Activated CD4-positive, alpha-beta T cell treated with anti-CD3 and anti-CD28 coated beads, Interleukin-2, amount 10 ng/mL, durations not matched to agents 7 days and 5 days (primary cell): ENCODE results near the gene PDGFD. TPM values are rescaled to one million over a fixed set of nuclear protein-coding genes. Genes with fewer than 3 reads are reported as not detected.

Experiments
- CTCF ChIA-PET: fragments of 350-600 bp; sonication (Branson Sonifier 250); formaldehyde crosslinking; loops from one replicate; lab custom pipeline; 2021; ENCODE audit warnings: antibody characterized with exemption; lab: Charles Lee
- POLR2A ChIA-PET: fragments of 350-600 bp; sonication (Branson Sonifier 250); formaldehyde crosslinking; loops from one replicate; lab custom pipeline; 2021; ENCODE audit warnings: antibody characterized with exemption; lab: Charles Lee
- DNase-seq: peaks from one replicate; pipeline ENCODE4 v3.0.0-alpha.2; 2020
- H3K27ac Mint-ChIP-seq: one replicate; pipeline ENCODE4 v1.8.0; 2021; ENCODE audit warnings: mild to moderate bottlenecking, moderate library complexity, mixed read lengths
- H3K27me3 Mint-ChIP-seq: one replicate; pipeline ENCODE4 v1.8.0; 2021; ENCODE audit warnings: mixed read lengths
- H3K36me3 Mint-ChIP-seq: one replicate; pipeline ENCODE4 v1.8.0; 2021; ENCODE audit warnings: low read depth, mixed read lengths
- H3K4me1 Mint-ChIP-seq: one replicate; pipeline ENCODE4 v1.8.0; 2021; ENCODE audit warnings: mixed read lengths
- H3K4me3 Mint-ChIP-seq: one replicate; pipeline ENCODE4 v1.8.0; 2021; ENCODE audit warnings: mild to moderate bottlenecking, moderate library complexity, mixed read lengths
- H3K9me3 Mint-ChIP-seq: one replicate; pipeline ENCODE4 v1.8.0; 2021; ENCODE audit warnings: mixed read lengths
- total RNA-seq, 2 experiments: library from RNA; stranded (reverse); gene quantifications; one replicate each; pipeline ENCODE4 v1.2.3, GENCODE V29; 2021

PDGFD gene
- total RNA-seq, 2 experiments from 2014 or later, result not detected

- H3K4me3 Mint-ChIP-seq, result no peak overlapping the region
- H3K4me1 Mint-ChIP-seq, result no peaks in the 10 kb centered on the region
- H3K36me3 Mint-ChIP-seq, result no peaks in the 10 kb centered on the region
- ChIA-PET CTCF (no interaction called here), POLR2A (no interaction called here)
- H3K27me3 Mint-ChIP-seq, result no peaks in the 10 kb centered on the region
- H3K27ac Mint-ChIP-seq, result no peak overlapping the region
- DNase-seq, result no peak
- no peaks in the 10 kb centered on the region for H3K9me3 Mint-ChIP-seq
Measured at GRCh38 chr11:103961010-103961409, 202.9 kb downstream of the PDGFD start.

- POLR2A ChIA-PET, result no interaction called here
- H3K9me3 Mint-ChIP-seq, result no peaks in the 10 kb centered on the region
- no peaks in the 10 kb centered on the region for H3K4me1 Mint-ChIP-seq
- H3K27ac Mint-ChIP-seq, result no peak overlapping the region
- H3K36me3 Mint-ChIP-seq, result no peaks in the 10 kb centered on the region
- CTCF ChIA-PET, result interaction anchor here (0.7 kb wide), 1 partner anchor 32 kb away, joined by 4 read pairs; no protein-coding TSS in a partner anchor
- H3K4me3 Mint-ChIP-seq, result no peak overlapping the region
- no peaks in the 10 kb centered on the region for H3K27me3 Mint-ChIP-seq
- DNase-seq, result no peak
Measured at GRCh38 chr11:103960108-103960507, 203.8 kb downstream of the PDGFD start.

DNA sequence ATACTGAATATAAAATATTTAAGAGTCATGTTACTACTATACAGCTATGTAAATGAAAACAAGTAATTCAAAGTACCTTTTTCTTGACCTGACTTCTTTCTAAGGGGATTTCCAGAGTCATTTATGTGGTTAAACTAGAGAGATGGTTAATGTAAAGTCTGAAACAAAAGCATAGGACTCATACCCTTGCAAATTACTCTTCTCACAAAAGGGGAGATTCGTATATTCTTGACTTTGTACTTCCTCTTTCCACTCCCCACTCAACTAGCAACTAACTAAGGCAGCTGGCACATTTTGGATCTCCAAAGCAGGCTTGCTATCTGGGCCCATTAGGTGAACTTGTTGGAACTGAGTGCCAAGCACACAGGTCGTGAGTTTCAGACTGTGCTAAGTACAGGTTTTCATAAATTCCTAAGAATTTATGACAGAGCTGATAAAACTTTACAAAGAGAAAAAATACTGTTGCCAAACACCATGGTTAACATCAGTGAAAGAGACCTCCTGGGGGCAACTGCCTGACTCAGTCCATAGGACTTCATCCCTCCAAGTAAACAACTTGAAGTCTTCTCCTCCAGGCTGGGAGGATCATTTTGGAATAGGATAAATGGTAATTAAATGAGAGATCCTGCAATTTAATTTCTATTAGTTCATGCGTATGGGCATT lies 204.5 kb downstream of the PDGFD start:
- no peak overlapping the region for H3K4me3 Mint-ChIP-seq
- DNase-seq, result no peak
- H3K27ac Mint-ChIP-seq, result no peak overlapping the region
- H3K36me3 Mint-ChIP-seq, result no peaks in the 10 kb centered on the region
- POLR2A ChIA-PET, result no interaction called here
- H3K27me3 Mint-ChIP-seq, result no peaks in the 10 kb centered on the region
- no peaks in the 10 kb centered on the region for H3K9me3 Mint-ChIP-seq
- H3K4me1 Mint-ChIP-seq, result no peaks in the 10 kb centered on the region
- CTCF ChIA-PET, result no interaction called here

GRCh38 chr11:103958475-103959215 lies 205.3 kb downstream of the PDGFD start:
- POLR2A ChIA-PET, result no interaction called here
- Mint-ChIP-seq H3K27ac (no peak overlapping the region), H3K27me3 (no peaks in the 10 kb centered on the region), H3K36me3 (no peaks in the 10 kb centered on the region), H3K4me3 (no peak overlapping the region), H3K9me3 (no peaks in the 10 kb centered on the region), H3K4me1 (no peaks in the 10 kb centered on the region)
- no peak for DNase-seq
- CTCF ChIA-PET, result no interaction called here

DNA sequence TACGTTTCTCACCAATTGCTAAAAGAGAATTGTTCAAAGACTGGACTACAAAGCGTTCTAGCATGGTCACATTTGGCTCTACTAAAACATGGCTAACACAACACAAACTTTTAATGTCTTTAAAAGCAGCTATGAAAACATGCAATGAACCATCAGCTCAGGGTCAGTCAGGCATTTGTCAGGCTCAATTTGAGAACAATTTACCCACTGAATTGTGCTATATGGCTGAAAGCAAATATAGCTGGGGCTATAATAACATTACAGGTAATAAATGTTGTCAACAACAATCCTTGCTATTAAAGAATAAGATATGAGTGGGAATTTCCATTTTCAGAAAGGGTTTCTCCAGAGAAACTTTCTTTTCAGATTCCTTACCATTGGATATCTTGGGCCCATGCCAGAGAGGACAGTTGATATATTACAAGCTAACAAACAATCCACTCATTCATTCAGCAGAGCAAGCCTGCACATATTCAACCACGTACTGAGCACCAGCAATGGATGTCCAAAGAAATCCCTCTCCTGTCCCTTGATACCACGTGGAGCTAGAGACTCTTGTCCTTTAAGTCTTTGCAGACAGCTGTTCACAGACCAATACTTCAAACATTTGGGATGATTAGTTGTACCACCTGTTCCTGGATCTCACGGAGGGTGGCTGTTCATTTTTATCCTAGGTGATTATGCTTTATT lies 210.0 kb downstream of the PDGFD start:
- no peaks in the 10 kb centered on the region for H3K36me3 Mint-ChIP-seq
- no peak overlapping the region for H3K27ac Mint-ChIP-seq
- H3K27me3 Mint-ChIP-seq, result no peaks in the 10 kb centered on the region
- DNase-seq, result no peak
- ChIA-PET CTCF (no interaction called here), POLR2A (no interaction called here)
- no peak overlapping the region for H3K4me3 Mint-ChIP-seq
- H3K4me1 Mint-ChIP-seq, result no peaks in the 10 kb centered on the region
- no peaks in the 10 kb centered on the region for H3K9me3 Mint-ChIP-seq

GRCh38 chr11:103949781-103950180 lies 214.2 kb downstream of the PDGFD start:
- ChIA-PET POLR2A (no interaction called here), CTCF (no interaction called here)
- Mint-ChIP-seq H3K9me3 (no peaks in the 10 kb centered on the region), H3K27me3 (no peaks in the 10 kb centered on the region), H3K4me3 (no peak overlapping the region), H3K36me3 (no peaks in the 10 kb centered on the region), H3K4me1 (no peaks in the 10 kb centered on the region), H3K27ac (no peak overlapping the region)
- DNase-seq, result no peak

DNA sequence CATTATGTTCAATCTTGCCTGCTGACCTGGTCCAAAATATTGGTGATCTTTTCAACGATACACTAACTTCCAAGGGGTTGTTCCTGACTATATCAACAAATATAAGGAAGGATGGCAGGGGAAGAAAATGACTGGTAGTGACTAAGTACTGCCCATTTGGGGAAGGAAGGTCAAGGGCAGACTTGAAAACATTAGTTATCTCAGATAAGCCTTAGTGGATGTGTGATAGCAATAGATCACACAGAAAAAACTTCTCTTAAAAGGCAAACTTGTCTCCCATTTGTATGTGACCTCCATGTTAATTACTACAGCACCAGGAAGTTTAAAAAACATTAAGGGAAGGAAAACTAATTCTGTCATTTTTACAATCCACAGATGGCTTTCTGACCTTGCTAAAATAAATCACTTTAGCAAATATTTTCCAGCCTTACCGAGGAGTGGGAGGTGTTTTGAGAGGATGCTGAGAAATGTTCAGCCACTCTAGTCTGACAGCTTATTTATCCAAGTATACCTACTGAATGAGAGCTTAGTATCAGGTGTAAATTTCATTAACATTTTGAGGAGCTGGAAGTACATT lies 215.7 kb downstream of the PDGFD start:
- DNase-seq, result no peak
- no peaks in the 10 kb centered on the region for H3K4me1 Mint-ChIP-seq
- H3K27me3 Mint-ChIP-seq, result no peaks in the 10 kb centered on the region
- no peaks in the 10 kb centered on the region for H3K36me3 Mint-ChIP-seq
- H3K9me3 Mint-ChIP-seq, result no peaks in the 10 kb centered on the region
- POLR2A ChIA-PET, result no interaction called here
- no peak overlapping the region for H3K4me3 Mint-ChIP-seq
- CTCF ChIA-PET, result no interaction called here
- H3K27ac Mint-ChIP-seq, result no peak overlapping the region

- H3K36me3 Mint-ChIP-seq, result no peaks in the 10 kb centered on the region
- H3K27me3 Mint-ChIP-seq, result no peaks in the 10 kb centered on the region
- H3K9me3 Mint-ChIP-seq, result no peaks in the 10 kb centered on the region
- POLR2A ChIA-PET, result no interaction called here
- CTCF ChIA-PET, result no interaction called here
- no peaks in the 10 kb centered on the region for H3K4me1 Mint-ChIP-seq
- no peak overlapping the region for H3K4me3 Mint-ChIP-seq
- no peak for DNase-seq
- no peak overlapping the region for H3K27ac Mint-ChIP-seq
Measured at GRCh38 chr11:103947546-103947919, 216.4 kb downstream of the PDGFD start.

DNA sequence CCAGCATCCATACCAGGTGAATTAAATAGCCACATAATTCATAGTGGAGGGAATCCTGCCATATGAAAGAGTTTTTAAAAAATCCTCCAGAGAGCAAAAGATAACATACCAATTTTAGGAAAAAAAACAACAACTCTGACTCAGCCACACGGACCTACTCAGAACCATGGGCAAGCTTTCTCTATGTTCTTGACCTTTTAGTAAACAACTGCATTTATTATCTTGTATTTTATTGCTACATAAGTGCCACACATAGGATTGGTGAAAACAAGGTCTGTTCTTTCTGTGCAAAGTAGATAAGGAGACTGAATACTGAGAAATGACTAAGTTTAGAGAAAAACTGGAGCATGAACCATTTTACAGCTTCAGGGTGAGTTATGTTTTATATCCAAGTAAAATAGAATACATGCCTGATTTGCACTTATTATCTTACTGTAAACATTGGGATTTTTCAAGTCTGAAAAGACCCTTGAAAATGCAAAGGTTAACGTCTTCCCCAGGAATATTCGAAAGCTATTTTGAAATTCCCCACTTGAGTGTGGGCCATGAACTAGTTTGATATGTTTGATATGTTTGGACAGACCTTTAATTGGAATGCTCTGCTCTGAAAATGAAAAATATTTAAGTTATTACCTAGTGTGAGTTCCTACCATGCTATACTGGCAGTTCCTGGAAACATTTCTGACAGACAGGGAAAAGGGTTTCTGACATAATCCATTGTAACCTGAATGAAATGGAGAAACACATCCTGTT lies 217.0 kb downstream of the PDGFD start:
- Mint-ChIP-seq H3K27me3 (no peaks in the 10 kb centered on the region), H3K4me1 (no peaks in the 10 kb centered on the region), H3K36me3 (no peaks in the 10 kb centered on the region), H3K9me3 (no peaks in the 10 kb centered on the region), H3K4me3 (no peak overlapping the region), H3K27ac (no peak overlapping the region)
- CTCF ChIA-PET, result no interaction called here
- no peak for DNase-seq
- POLR2A ChIA-PET, result no interaction called here

GRCh38 chr11:103944251-103944940 lies 219.6 kb downstream of the PDGFD start:
- H3K4me3 Mint-ChIP-seq, result no peak overlapping the region
- H3K4me1 Mint-ChIP-seq, result no peaks in the 10 kb centered on the region
- H3K9me3 Mint-ChIP-seq, result no peaks in the 10 kb centered on the region
- H3K27me3 Mint-ChIP-seq, result no peaks in the 10 kb centered on the region
- ChIA-PET CTCF (no interaction called here), POLR2A (no interaction called here)
- no peak overlapping the region for H3K27ac Mint-ChIP-seq
- no peak for DNase-seq
- no peaks in the 10 kb centered on the region for H3K36me3 Mint-ChIP-seq

DNA sequence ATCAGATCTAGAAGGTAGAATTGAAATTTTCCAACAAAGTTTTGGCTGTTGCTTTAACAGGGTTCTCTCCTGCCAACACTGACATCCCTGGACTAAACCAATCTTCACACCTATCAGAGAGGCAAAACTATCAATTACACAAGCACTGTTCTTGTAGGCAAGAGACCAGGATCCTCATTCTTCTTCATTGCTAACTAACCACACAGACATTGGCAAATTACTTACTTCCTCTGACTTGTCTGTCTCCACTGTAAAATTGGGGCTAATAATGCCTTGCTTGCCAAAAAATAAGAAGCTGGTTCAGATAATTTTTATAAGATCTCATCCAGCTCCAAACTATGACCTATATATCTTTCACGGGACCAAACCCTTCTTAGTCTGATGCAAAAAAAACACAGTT lies 221.3 kb downstream of the PDGFD start:
- CTCF ChIA-PET, result no interaction called here
- POLR2A ChIA-PET, result no interaction called here
- no peaks in the 10 kb centered on the region for H3K36me3 Mint-ChIP-seq
- no peak overlapping the region for H3K4me3 Mint-ChIP-seq
- DNase-seq, result no peak
- no peaks in the 10 kb centered on the region for H3K9me3 Mint-ChIP-seq
- H3K27ac Mint-ChIP-seq, result no peak overlapping the region
- H3K27me3 Mint-ChIP-seq, result no peaks in the 10 kb centered on the region
- no peaks in the 10 kb centered on the region for H3K4me1 Mint-ChIP-seq

- no peak for DNase-seq
- Mint-ChIP-seq H3K9me3 (no peaks in the 10 kb centered on the region), H3K27ac (no peak overlapping the region), H3K27me3 (no peaks in the 10 kb centered on the region), H3K36me3 (no peaks in the 10 kb centered on the region), H3K4me1 (no peaks in the 10 kb centered on the region), H3K4me3 (no peak overlapping the region)
- CTCF ChIA-PET, result no interaction called here
- POLR2A ChIA-PET, result no interaction called here
Measured at GRCh38 chr11:103940551-103940950, 223.4 kb downstream of the PDGFD start.
